Spleen (tissue), 11 donors: ENCODE results near the gene KCTD21. TPM values are rescaled to one million over a fixed set of nuclear protein-coding genes. Genes with fewer than 3 reads are reported as not detected.

Experiments
- DNase-seq: peaks from one replicate; pipeline ENCODE4 v3.0.0-alpha.2; 2020
- H3K27ac ChIP-seq, 8 donors: fragments of 200-600 bp; sonication (generic) in 7 of 8; 1 replicate in 4 of 8; 2 replicates in 4 of 8; pipeline versions ENCODE4 v1.5.0 to v1.8.0; 2016 to 2021; ENCODE audit warnings: inconsistent platforms in 4 of 8, mild to moderate bottlenecking in 4 of 8, moderate library complexity in 1 of 8
- H3K27me3 ChIP-seq, 7 donors: fragments of 200-600 bp; sonication (generic) in 6 of 7; replicated peaks in 1 of 7; 1 replicate in 4 of 7; 2 replicates in 3 of 7; pipeline versions ENCODE4 v1.5.0 to v1.8.0; 2016 to 2021; ENCODE audit warnings: inconsistent platforms in 3 of 7, mild to moderate bottlenecking in 1 of 7
- H3K36me3 ChIP-seq, 6 donors: fragments of 200-600 bp; sonication (generic) in 5 of 6; 1 replicate in 4 of 6; 2 replicates in 2 of 6; pipeline versions ENCODE4 v1.5.0 to v1.8.0; 2016 to 2021; ENCODE audit warnings: inconsistent platforms in 2 of 6
- H3K4me1 ChIP-seq, 6 donors: fragments of 200-600 bp; sonication (generic) in 5 of 6; 1 replicate in 3 of 6; 2 replicates in 3 of 6; pipeline versions ENCODE4 v1.5.0 to v1.8.0; 2016 to 2021; ENCODE audit warnings: inconsistent platforms in 3 of 6
- H3K4me3 ChIP-seq, 8 donors: fragments of 200-600 bp; sonication (generic) in 7 of 8; 1 replicate in 4 of 8; 2 replicates in 4 of 8; pipeline versions ENCODE4 v1.5.0 to v1.8.0; 2016 to 2021; ENCODE audit warnings: inconsistent platforms in 4 of 8, mild to moderate bottlenecking in 4 of 8, moderate library complexity in 2 of 8
- H3K9me3 ChIP-seq, 8 donors: fragments of 200-600 bp; sonication (generic) in 7 of 8; 1 replicate in 4 of 8; 2 replicates in 4 of 8; pipeline versions ENCODE4 v1.5.0 to v1.8.0; 2016 to 2021; ENCODE audit warnings: inconsistent platforms in 4 of 8
- POLR2A ChIP-seq, 3 donors: fragments of 450-650 bp; IDR thresholded peaks; one replicate each; pipeline ENCODE4 v1.5.1; 2017; ENCODE audit warnings: antibody characterized with exemption in 3 of 3, mild to moderate bottlenecking in 1 of 3
- POLR2AphosphoS5 ChIP-seq, 3 donors: sonication (generic); formaldehyde crosslinking; IDR thresholded peaks; one replicate each; pipeline ENCODE4 v1.5.1; 2017; ENCODE audit warnings: antibody characterized with exemption in 3 of 3
- WGBS, 5 donors: extraction: QIAGEN DNeasy Blood & Tissue Kit in 3 of 5; methylation state at CpG; one replicate each; pipeline versions ENCODE4 v1.1.5 to v1.1.7; 2013 to 2018; 5-methylcytosine and 5-hydroxymethylcytosine counted together
- intact Hi-C: fragments of 100-400 bp; cut with DNase I; formaldehyde crosslinking; loops from one replicate; pipeline ENCODE4 v1.15.0; 2023; ENCODE audit warnings: low total_unique reads
- polyA plus RNA-seq, 3 donors: library from polyadenylated mRNA; stranded (reverse); fragments of 200-250 nt; gene quantifications; one replicate each; pipeline ENCODE4 v1.2.1, GENCODE V29; 2013
- total RNA-seq, 7 donors: library from RNA; depleted of rRNA in 3 of 7; stranded (reverse); fragments of >200 nt in 3 of 7; fragmentation: NEBNext Ultra II Directional in 4 of 7; extraction: Animal tissue kit (Norgen Biotek cat#: 25700) in 4 of 7; gene quantifications; one replicate each; pipeline versions ENCODE4 v1.1.0 to v1.2.1, GENCODE V29; 2016 to 2021
- TF ChIP-seq, protein P1 (sequence below), 11 experiments: fragments of 200-600 bp in 7 of 11; fragments of 450-650 bp in 4 of 11; sonication (generic) in 4 of 11; IDR thresholded peaks in 8 of 11; conservative IDR thresholded peaks in 3 of 11; 1 replicate in 7 of 11; 2 replicates in 4 of 11; pipeline versions ENCODE4 v1.4.0 to v1.8.0; 2016 to 2021; ENCODE audit warnings: antibody characterized with exemption in 11 of 11, inconsistent platforms in 4 of 11, mild to moderate bottlenecking in 1 of 11
- donor health status: healthy with polysubstance abuse.
- donor health status: DM: no; HTN: no; CAD: no; lungs with moderate emphysema.
- donor health status: DM: no; HTN: no; CAD: no.
- donor health status: Bipolar disorder and iron deficiency.
- donor health status: healthy.
- donor health status: DM: no; HTN: no; CAD: no.
- donor health status: DM: yes; HTN: yes; CAD: no.

Gene KCTD21
- total and polyA plus RNA-seq, 10 donors = 1.2 to 13.6 (median 6.4) TPM

- intact Hi-C loops = no loop called here
- no peak for DNase-seq
- Histone ChIP-seq H3K27ac (no peak overlapping the region), H3K36me3 (peaks cover 0 to 17% (median 0%) of the 10 kb centered on the region in 6 donors), H3K9me3 (no peaks in the 10 kb centered on the region), H3K4me1 (no peaks in the 10 kb centered on the region), H3K4me3 (no peak overlapping the region), H3K27me3 (no peaks in the 10 kb centered on the region)
- TF ChIP-seq, protein P1, sequence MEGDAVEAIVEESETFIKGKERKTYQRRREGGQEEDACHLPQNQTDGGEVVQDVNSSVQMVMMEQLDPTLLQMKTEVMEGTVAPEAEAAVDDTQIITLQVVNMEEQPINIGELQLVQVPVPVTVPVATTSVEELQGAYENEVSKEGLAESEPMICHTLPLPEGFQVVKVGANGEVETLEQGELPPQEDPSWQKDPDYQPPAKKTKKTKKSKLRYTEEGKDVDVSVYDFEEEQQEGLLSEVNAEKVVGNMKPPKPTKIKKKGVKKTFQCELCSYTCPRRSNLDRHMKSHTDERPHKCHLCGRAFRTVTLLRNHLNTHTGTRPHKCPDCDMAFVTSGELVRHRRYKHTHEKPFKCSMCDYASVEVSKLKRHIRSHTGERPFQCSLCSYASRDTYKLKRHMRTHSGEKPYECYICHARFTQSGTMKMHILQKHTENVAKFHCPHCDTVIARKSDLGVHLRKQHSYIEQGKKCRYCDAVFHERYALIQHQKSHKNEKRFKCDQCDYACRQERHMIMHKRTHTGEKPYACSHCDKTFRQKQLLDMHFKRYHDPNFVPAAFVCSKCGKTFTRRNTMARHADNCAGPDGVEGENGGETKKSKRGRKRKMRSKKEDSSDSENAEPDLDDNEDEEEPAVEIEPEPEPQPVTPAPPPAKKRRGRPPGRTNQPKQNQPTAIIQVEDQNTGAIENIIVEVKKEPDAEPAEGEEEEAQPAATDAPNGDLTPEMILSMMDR (IDR thresholded peaks at IDR 0.05 in 8 of 11, conservative IDR thresholded peaks at IDR 0.05 in 3 of 11) = no peak
- TF ChIP-seq POLR2AphosphoS5 (IDR thresholded peaks at IDR 0.05) (no peak), POLR2A (IDR thresholded peaks at IDR 0.05) (no peak)
- WGBS, 5 donors = 22 to 52% (median 36%) methylated on average over 1 of the region's 1 CpG
Measured at GRCh38 chr11:78149646-78150045, 38.8 kb downstream of the KCTD21 start.

DNA sequence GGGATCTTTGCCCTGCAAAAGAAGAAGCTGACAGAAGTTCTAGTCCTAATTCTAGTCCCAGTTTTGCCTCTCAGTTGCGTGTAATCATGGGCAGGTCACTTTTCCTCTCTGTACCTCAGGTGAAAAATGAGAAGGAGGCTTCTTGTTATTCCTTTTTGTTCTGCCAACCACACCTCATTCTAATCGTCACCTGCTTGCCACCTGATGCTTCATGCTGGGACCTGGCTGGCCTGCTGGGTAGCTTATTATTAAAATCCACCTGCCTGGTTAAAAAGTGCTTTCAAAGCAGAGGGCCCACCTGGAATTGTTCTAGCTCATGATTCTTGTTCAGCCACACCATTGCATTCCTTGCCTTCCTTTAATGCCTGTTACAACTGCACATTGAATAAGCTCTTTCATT lies 40.6 kb downstream of the KCTD21 start:
- 89 to 95% (median 92%) methylated on average over 2 of the region's 2 CpGs for WGBS, 5 donors
- TF ChIP-seq POLR2A (IDR thresholded peaks at IDR 0.05) (no peak), POLR2AphosphoS5 (IDR thresholded peaks at IDR 0.05) (no peak)
- TF ChIP-seq, protein P1 (IDR thresholded peaks at IDR 0.05 in 8 of 11, conservative IDR thresholded peaks at IDR 0.05 in 3 of 11) = no peak

DNA sequence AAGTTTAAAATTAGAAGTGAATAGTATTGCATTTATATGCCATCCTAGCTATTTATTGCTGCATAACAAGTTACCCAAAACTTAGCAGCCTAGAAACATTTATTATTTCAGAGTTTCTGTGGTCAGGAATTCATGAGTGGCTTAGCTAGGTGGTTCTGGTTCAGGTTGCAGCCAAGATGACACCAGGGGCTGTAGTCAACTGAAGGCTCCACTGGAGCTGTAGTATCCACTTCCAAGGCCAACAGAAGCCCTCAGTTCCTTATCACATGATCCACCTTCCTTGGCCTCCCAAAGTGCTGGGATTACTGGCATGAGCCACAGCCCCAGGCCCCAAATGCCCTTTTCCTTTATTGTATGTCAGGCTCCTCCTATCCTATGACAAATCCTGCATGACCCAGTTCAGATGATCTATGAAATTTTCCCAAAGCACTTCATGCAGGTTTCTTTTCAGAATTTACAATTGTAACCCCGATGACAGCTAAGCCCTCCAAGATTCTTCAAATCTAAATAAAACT lies 42.9 kb downstream of the KCTD21 start:
- intact Hi-C loops = no loop called here

More for the DNA sequence above, 40.6 kb downstream of the KCTD21 start:
- H3K9me3 ChIP-seq = no peaks in the 10 kb centered on the region
- no peak for DNase-seq
- H3K27me3 ChIP-seq = no peaks in the 10 kb centered on the region
- H3K4me1 ChIP-seq = peaks cover 0 to 13% (median 4%) of the 10 kb centered on the region in 6 donors
- peaks cover 0 to 17% (median 0%) of the 10 kb centered on the region in 6 donors for H3K36me3 ChIP-seq
- no peak overlapping the region for H3K4me3 ChIP-seq
- H3K27ac ChIP-seq = no peak overlapping the region
- intact Hi-C loops = no loop called here

More for the DNA sequence above, 42.9 kb downstream of the KCTD21 start:
- Histone ChIP-seq H3K36me3 (peaks cover 0 to 12% (median 0%) of the 10 kb centered on the region in 6 donors), H3K4me1 (peaks cover 0 to 20% (median 6%) of the 10 kb centered on the region in 6 donors), H3K4me3 (no peak overlapping the region), H3K9me3 (no peaks in the 10 kb centered on the region), H3K27ac (no peak overlapping the region), H3K27me3 (no peaks in the 10 kb centered on the region)
- TF ChIP-seq POLR2A (IDR thresholded peaks at IDR 0.05) (no peak), POLR2AphosphoS5 (IDR thresholded peaks at IDR 0.05) (no peak)
- TF ChIP-seq, protein P1 (IDR thresholded peaks at IDR 0.05 in 8 of 11, conservative IDR thresholded peaks at IDR 0.05 in 3 of 11) = no peak
- no peak for DNase-seq
- 88 to 98% (median 93%) methylated on average over 1 of the region's 1 CpG for WGBS, 5 donors
